GM19324 (cell line): ENCODE data around the gene PDZD8.
"Not testable (repeated sequence)": the region's sequence is repeated elsewhere in the genome, so short reads cannot be mapped to it uniquely, and the experiment has no call there.

Experiments used
- ATAC-seq: cut with Tn5 transposase; IDR thresholded peaks from one replicate; pipeline ENCODE4 v1.9.1; 2021; ENCODE audit warnings: mild to moderate bottlenecking, moderate library complexity; ENCODE audit not compliant: unreplicated experiment, low FRiP score

Gene PDZD8

DNA sequence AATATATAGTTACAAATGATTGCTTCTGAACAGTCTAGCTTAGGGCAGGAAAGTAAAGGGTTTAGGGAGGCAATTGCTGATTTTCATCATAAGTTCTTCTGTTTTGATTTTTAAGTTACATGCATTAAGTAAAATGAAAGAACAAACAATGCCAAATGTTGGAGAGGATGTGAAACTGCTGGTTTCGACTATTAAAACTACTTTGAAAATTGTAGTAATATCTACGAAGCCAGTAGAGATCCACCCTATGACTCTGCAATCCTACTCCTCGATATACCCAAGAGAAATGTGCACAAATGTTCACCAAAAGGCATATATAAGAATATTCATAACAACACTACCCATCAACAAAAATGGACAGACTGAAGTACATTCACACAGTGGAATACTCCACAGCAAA lies 24.3 kb downstream of the PDZD8 start:
- peak; percentile 63 for ATAC-seq

DNA sequence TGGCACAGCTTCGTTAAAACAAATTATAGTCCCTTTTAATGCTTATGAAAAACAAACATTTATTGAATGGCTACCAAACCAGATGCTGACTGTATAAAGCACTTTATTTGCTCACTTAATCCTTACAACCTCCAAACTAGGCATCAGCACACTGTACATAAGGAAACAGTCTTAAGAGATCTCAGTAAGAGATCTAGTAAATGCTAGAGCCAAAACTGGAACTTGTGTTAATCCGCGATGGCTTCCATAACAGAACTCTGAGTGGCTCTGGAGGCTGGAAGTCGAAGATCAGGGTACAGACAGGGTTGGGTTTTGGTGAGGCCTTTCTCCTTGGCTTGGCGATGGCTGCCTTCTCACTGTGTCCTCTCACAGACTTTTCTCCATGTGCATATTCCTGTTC lies 27.0 kb downstream of the PDZD8 start:
- ATAC-seq: no peak

GRCh38 chr10:117346574-117346973 lies 28.7 kb downstream of the PDZD8 start:
- ATAC-seq: no peak

DNA sequence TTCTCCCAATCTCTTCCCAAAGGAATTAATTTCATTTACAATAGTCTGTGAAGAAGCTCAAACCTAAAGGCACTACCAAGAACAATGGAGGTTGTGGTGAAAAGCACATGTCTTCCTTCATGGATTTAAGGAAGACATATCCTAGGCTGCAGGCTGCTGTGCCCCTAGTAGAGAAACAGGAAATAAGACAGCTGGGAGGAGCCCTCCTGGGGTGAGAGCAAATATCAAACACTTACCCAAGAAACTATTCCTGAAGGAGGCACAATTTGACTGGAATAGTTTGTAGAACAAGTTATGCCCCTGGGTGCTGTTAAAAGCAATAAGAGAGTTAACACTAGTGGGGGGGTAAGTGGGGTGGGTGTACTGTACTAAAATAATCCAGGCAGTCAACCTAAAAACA lies 30.1 kb downstream of the PDZD8 start:
- ATAC-seq: no peak

DNA sequence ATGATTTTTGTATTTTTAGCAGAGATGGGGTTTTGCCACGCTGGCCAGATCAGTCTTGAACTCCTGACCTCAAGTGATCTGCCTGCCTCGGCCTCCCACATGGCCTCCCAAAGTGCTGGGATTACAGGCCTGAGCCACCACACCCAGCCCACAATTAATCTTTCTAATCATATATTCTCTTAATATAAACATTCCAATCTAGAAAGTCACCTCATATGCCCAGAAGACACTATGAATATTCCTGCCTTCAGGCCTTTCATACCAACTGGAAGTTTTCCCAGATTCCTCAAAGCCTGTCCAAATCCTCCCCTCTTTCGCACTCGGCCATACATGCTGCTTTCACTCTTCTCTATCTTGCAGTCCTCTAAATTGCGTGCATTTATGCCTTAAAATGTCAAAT lies 32.6 kb downstream of the PDZD8 start:
- no peak for ATAC-seq

DNA sequence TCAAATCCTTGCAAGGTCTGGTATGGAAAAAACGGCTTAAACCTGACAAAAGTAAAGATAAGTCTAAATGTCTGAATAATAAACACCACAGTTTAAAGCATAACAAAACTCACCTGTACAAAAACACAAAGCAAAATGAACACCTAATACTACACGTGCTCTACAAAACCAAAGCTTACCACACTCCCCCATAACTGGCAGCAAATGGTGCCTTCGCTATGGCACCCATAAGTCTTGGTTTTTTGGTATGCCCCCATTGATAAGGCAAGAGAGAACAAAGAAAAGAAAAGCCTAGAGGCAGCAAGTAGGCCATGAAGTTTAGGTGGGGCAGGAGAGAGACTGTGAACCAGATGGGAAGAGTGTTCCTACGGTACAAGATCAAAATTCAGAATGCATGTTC lies 34.2 kb downstream of the PDZD8 start:
- no peak for ATAC-seq

GRCh38 chr10:117339979-117340378 lies 35.3 kb downstream of the PDZD8 start:
- ATAC-seq: no peak

DNA sequence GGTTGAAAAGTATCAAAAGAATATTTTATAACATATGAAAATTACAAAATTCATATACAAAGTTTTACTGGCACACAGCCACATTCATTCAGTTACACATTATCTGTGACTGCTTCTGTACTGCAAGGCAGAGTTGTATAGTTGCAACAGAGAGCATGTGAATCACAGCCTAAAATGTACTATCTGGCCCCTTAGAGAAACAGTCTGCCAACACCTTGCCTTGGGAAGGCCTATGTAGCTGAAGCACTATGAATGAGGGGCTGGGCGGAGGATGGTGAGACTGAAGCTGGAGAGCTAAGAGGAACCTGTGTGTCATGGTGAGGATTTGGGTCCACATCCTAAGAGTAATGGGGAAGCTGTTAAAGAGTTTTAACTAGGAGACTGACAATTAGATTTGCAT lies 35.7 kb downstream of the PDZD8 start:
- ATAC-seq: no peak

GRCh38 chr10:117334926-117335325 lies 40.3 kb downstream of the PDZD8 start:
- no peak for ATAC-seq

DNA sequence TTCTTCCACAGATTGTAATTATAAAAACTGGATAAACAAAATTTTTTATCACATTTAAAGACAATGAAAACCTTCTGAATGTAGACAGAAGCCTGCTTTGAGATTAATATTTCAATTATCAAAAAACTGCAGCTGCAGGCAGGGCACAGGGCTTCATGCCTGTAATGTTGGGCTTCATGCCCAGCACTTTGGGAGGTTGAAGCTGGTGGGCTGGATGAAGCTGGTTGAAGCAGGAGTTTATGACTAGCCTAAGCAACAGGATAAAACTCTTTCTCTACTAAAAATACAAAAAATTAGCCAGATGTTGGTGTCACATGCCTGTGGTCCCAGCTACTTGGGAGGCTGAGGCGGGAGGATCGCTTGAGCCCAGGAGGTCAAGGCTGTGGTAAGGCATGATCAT lies 41.2 kb downstream of the PDZD8 start:
- no peak for ATAC-seq

DNA sequence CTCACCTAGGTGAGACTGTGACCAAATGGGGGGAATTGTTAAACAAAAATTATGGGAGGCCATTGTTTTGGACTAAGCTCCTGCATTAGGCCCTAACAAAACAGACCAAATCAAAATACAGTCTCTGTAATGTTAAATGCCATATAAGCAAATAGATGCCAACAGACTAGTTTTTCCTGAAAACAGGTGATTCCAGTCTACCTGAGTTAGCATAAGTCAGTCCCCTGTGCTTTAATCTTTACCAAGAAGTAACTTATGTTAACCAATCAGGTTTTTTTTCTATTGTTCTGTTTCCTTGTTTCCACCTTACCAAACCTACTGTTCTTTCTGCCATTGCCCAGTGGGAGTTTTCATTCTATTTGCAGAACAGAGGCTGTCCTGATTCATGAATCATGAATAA lies 48.0 kb downstream of the PDZD8 start:
- no peak for ATAC-seq

DNA sequence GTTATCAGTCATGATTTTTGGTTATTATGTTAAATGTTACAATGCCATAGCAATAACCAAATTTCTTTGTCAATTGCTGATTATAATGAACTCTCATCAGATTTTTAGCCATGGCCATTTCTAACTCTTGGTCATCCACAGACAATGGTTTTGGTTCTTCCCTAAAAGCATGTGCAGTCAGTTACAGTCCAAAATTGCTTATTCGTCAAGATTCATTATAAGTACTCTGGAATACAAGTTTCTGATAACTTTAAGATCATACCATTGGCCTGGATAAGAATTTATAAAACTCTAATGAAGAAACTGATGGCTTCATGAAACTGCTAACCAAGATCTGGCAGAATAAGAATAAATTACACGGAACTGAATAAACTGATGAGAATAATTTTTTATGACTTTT lies 50.9 kb downstream of the PDZD8 start:
- ATAC-seq: no peak

DNA sequence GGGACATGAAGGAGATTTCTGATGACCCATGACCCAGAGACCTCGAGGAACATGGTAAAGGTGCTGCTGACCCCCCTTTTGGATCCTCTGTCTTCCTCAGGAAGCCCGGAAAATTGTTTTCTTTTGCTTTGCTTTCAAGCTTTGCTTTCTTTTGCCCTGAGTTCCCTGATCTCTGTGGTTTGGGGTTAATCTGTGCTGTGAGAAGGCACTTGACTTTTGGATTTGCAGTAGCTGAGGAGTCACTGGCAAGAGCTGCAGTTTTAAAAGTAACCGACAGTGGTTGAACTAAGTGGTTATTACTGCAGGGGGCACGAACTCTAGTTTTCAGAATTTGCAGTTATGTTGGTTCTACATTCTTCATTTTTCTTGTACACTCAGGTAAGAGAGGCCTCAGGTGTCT lies 53.0 kb downstream of the PDZD8 start:
- no peak for ATAC-seq

GRCh38 chr10:117320050-117320665 lies 55.1 kb downstream of the PDZD8 start:
- ATAC-seq: no peak

GRCh38 chr10:117318909-117319308 lies 56.3 kb downstream of the PDZD8 start:
- ATAC-seq: no peak

- ATAC-seq: no peak
Measured at GRCh38 chr10:117316701-117317100, 58.5 kb downstream of the PDZD8 start.

GRCh38 chr10:117313641-117314040 lies 61.6 kb downstream of the PDZD8 start:
- ATAC-seq: no peak

GRCh38 chr10:117312430-117312829 lies 62.8 kb downstream of the PDZD8 start:
- ATAC-seq: no peak

DNA sequence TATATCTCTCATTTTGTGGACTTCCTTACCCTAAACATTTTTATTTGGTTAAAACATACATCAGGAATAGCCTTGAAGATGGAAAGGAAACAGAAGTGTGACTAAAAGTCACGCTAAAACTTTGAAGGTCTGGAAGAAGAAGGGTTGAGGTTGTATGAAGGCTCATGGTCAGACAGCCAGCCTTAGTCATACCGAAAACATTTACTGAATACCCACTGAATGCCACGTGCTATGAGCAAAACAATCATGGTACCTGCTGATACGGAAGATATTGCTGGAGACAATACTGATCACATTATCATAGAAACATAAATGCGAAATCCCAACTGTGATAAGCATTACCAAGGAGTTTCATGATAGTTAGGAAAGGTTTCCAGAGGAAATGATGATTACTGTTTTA lies 64.0 kb downstream of the PDZD8 start:
- ATAC-seq: no peak

DNA sequence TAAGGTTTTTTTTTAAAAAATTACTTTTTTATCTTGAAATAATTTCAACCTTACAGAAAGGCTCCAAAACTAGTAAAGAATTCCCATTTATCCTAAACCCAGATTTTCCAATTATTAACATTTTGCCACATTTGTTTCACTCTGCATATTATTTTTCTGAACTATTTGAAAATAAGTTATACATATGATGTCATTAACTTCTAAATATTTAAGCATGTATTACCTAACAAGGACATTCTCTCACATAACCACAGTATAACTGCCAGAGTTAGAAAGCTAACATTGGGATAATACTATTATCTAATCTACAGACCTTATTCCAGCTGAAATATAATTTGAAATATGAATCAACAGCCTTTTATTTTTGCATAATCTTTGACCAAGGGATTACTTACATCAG lies 68.6 kb downstream of the PDZD8 start:
- no peak for ATAC-seq

DNA sequence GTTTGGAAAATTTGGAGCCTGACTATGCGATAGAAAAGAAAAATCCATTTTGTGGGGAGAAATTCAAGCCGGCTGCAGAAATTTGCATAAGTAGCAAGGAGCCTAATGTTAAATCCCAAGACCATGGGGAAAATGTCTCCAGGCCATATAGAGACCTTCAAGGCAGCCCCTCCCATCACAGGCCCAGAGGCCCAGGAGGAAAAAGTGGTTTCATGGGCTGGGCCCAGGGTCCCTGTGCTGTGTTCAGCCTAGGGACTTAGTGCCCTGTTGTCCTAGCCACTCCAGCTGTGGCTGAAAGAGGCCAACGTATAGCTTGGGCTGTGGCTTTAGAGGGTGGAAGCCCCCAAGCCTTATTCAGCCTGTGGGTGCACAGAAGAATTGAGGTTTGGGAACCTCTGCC lies 71.8 kb downstream of the PDZD8 start:
- not testable (repeated sequence) for ATAC-seq

DNA sequence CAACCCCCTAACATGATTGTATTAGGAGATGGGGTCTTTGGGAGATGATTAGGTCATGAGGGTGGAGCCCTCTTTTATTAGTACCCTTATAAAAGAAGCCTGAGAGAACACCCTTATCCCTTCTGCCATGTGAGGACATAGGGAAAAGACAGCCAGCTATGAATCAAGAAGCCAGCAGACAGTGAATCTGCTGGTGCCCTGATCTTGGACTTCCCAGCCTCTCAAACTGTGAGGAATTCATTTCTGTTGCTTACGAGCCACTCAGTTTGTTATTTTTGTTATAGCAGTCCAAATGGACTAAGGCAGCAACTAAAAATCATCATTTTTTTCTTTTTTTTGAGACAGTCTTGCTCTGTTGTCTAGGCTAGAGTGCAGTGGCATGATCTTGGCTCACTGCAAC lies 74.6 kb downstream of the PDZD8 start:
- ATAC-seq: no peak

GRCh38 chr10:117299435-117299834 lies 75.8 kb downstream of the PDZD8 start:
- no peak for ATAC-seq
